IMR-90 (cell line): ENCODE measurements around the gene MUC5B. TPM values are rescaled to one million over a fixed set of nuclear protein-coding genes. Genes with fewer than 3 reads are reported as not detected.
A peak's percentile ranks its signal among the peaks of the same experiment; 100 is the strongest.

ENCODE experiments used
- ATAC-seq: fragments of 200-7000 bp; cut with Tn5 transposase; 2 replicates; pipeline ENCODE4 v1.9.1; 2020; ENCODE audit warnings: low read depth, mild to moderate bottlenecking, moderate library complexity
- BruUV-seq: library from RNA; stranded (reverse); fragments of 400-500 nt; replicated peaks from 2 replicates; lab custom pipeline; 2021; lab: Mats Ljungman, UMichigan
- CTCF ChIA-PET: fragments of 300-600 bp; formaldehyde crosslinking; extraction: SDS; loops from one replicate; lab custom pipeline; 2021; ENCODE audit warnings: antibody characterized with exemption; lab: Yijun Ruan, JAX
- POLR2A ChIA-PET: fragments of 300-600 bp; sonication (Branson Sonifier 250); formaldehyde crosslinking; loops from one replicate; lab custom pipeline; 2022; ENCODE audit warnings: antibody characterized with exemption; ENCODE audit not compliant: unreplicated experiment; lab: Charles Lee
- DNase-seq: peaks from one replicate; pipeline ENCODE4 v3.0.0; 2013
- H2AFZ ChIP-seq: replicated peaks from 2 replicates; pipeline ENCODE3; 2013; ENCODE audit warnings: low read length, mild to moderate bottlenecking; ENCODE audit not compliant: poor library complexity
- H2AK5ac ChIP-seq: 2 replicates; pipeline ENCODE4 v1.6.1; 2013; ENCODE audit warnings: low read depth, low read length, inconsistent platforms
- H2AK9ac ChIP-seq: replicated peaks from 2 replicates; pipeline ENCODE3; 2013; ENCODE audit warnings: mild to moderate bottlenecking, low read depth, low read length, moderate library complexity; ENCODE audit not compliant: poor library complexity
- H2BK120ac ChIP-seq: 2 replicates; pipeline ENCODE4 v1.6.1; 2013; ENCODE audit warnings: low read depth, low read length, inconsistent platforms
- H2BK15ac ChIP-seq: 3 replicates; pipeline ENCODE4 v1.6.1; 2013; ENCODE audit warnings: low read depth, low read length, inconsistent platforms
- H2BK20ac ChIP-seq: 2 replicates; pipeline ENCODE4 v1.6.1; 2013; ENCODE audit warnings: low read depth, mild to moderate bottlenecking, inconsistent platforms, low read length, moderate library complexity
- H2BK5ac ChIP-seq: 2 replicates; pipeline ENCODE4 v1.6.1; 2013; ENCODE audit warnings: mild to moderate bottlenecking, low read depth, low read length, inconsistent platforms; ENCODE audit not compliant: poor library complexity, severe bottlenecking
- H3K14ac ChIP-seq: replicated peaks from 2 replicates; pipeline ENCODE4 v1.6.1; 2013; ENCODE audit warnings: low read depth, low read length, inconsistent platforms
- H3K18ac ChIP-seq: 2 replicates; pipeline ENCODE4 v1.6.1; 2013; ENCODE audit warnings: low read depth, low read length, control low read depth
- H3K23ac ChIP-seq: 2 replicates; pipeline ENCODE4 v1.6.1; 2013; ENCODE audit warnings: low read depth, low read length, inconsistent platforms
- H3K27ac ChIP-seq: 2 replicates; pipeline ENCODE4 v1.5.1; 2013; ENCODE audit warnings: mild to moderate bottlenecking, control low read depth, low read length; ENCODE audit not compliant: insufficient read depth
- H3K27me3 ChIP-seq: 2 replicates; pipeline ENCODE4 v1.6.1; 2013; ENCODE audit warnings: low read length; ENCODE audit not compliant: control insufficient read depth, insufficient read depth
- H3K36me3 ChIP-seq: 2 replicates; pipeline ENCODE4 v1.6.1; 2013; ENCODE audit warnings: low read length, mixed read lengths; ENCODE audit not compliant: control insufficient read depth, insufficient read depth
- H3K4ac ChIP-seq: 2 replicates; pipeline ENCODE4 v1.6.1; 2013; ENCODE audit warnings: low read depth, low read length, inconsistent platforms
- H3K4me1 ChIP-seq: 2 replicates; pipeline ENCODE4 v1.6.1; 2013; ENCODE audit warnings: low read length, mixed read lengths; ENCODE audit not compliant: control insufficient read depth, insufficient read depth
- H3K4me2 ChIP-seq: 2 replicates; pipeline ENCODE4 v1.6.1; 2013; ENCODE audit warnings: low read depth, mild to moderate bottlenecking, control low read depth, low read length, moderate library complexity
- H3K4me3 ChIP-seq: 2 replicates; pipeline ENCODE4 v1.5.1; 2013; ENCODE audit warnings: low read depth, mild to moderate bottlenecking, control low read depth, low read length, moderate library complexity; ENCODE audit not compliant: insufficient read depth
- H3K56ac ChIP-seq: 2 replicates; pipeline ENCODE4 v1.6.1; 2013; ENCODE audit warnings: low read length, inconsistent platforms; ENCODE audit not compliant: insufficient read depth; ENCODE audit errors: extremely low read depth
- H3K79me1 ChIP-seq, 2 experiments: 2 replicates each; pipeline ENCODE4 v1.6.1; 2013; ENCODE audit warnings: low read length in 2 of 2, inconsistent platforms in 1 of 2, low read depth in 1 of 2
- H3K9ac ChIP-seq: 2 replicates; pipeline ENCODE4 v1.6.1; 2013; ENCODE audit warnings: low read depth, low read length, control low read depth
- H3K9me1 ChIP-seq: 2 replicates; pipeline ENCODE4 v1.6.1; 2013; ENCODE audit warnings: low read length, inconsistent platforms; ENCODE audit not compliant: insufficient read depth
- H3K9me3 ChIP-seq: 2 replicates; pipeline ENCODE4 v1.6.1; 2013; ENCODE audit warnings: low read length; ENCODE audit not compliant: control insufficient read depth, insufficient read depth
- H4K20me1 ChIP-seq: 2 replicates; pipeline ENCODE4 v1.6.1; 2013; ENCODE audit warnings: low read length, inconsistent platforms; ENCODE audit not compliant: insufficient read depth
- H4K5ac ChIP-seq: 2 replicates; pipeline ENCODE4 v1.6.1; 2013; ENCODE audit warnings: mild to moderate bottlenecking, low read depth, low read length, control low read depth
- H4K8ac ChIP-seq, 2 experiments: 2 replicates each; pipeline ENCODE4 v1.6.1; 2013; ENCODE audit warnings: low read depth in 2 of 2, low read length in 2 of 2, control low read depth in 1 of 2, inconsistent platforms in 1 of 2
- H4K91ac ChIP-seq: 2 replicates; pipeline ENCODE4 v1.6.1; 2013; ENCODE audit warnings: low read depth, low read length, inconsistent platforms; ENCODE audit not compliant: insufficient read depth
- BHLHE40 ChIP-seq: fragments of 150-350 bp; IDR thresholded peaks from 2 replicates; pipeline ENCODE4 v1.6.1; 2016; ENCODE audit warnings: mild to moderate bottlenecking, low read depth, low read length
- CEBPB ChIP-seq: IDR thresholded peaks from 2 replicates; pipeline ENCODE4 v1.6.1; 2012; ENCODE audit warnings: low read depth, low read length, improper control_type of control experiment
- CHD1 ChIP-seq: IDR thresholded peaks from 2 replicates; pipeline ENCODE4 v1.6.1; 2012; ENCODE audit warnings: low read depth, low read length, improper control_type of control experiment
- FOS ChIP-seq: fragments of 150-350 bp; IDR thresholded peaks from 2 replicates; pipeline ENCODE4 v1.6.1; 2016; ENCODE audit warnings: low read depth, low read length
- MAFK ChIP-seq: IDR thresholded peaks from 2 replicates; pipeline ENCODE4 v1.6.1; 2012; ENCODE audit warnings: low read depth, low read length, improper control_type of control experiment
- MAZ ChIP-seq: IDR thresholded peaks from 2 replicates; pipeline ENCODE4 v1.6.1; 2012; ENCODE audit warnings: low read depth, mild to moderate bottlenecking, low read length, improper control_type of control experiment, moderate library complexity, borderline replicate concordance
- MXI1 ChIP-seq: IDR thresholded peaks from 2 replicates; pipeline ENCODE4 v1.6.1; 2012; ENCODE audit warnings: low read depth, mild to moderate bottlenecking, low read length, moderate library complexity, borderline replicate concordance
- NFE2L2 ChIP-seq: fragments of 150-350 bp; IDR thresholded peaks from 2 replicates; pipeline ENCODE4 v1.6.1; 2016; ENCODE audit warnings: low read depth, mild to moderate bottlenecking, low read length
- POLR2A ChIP-seq: IDR thresholded peaks from 2 replicates; pipeline ENCODE4 v1.6.1; 2012; ENCODE audit warnings: mild to moderate bottlenecking, low read depth, low read length
- RAD21 ChIP-seq: IDR thresholded peaks from 2 replicates; pipeline ENCODE4 v1.6.1; 2012; ENCODE audit warnings: low read length, improper control_type of control experiment
- RCOR1 ChIP-seq: IDR thresholded peaks from 2 replicates; pipeline ENCODE4 v1.6.1; 2012; ENCODE audit warnings: mild to moderate bottlenecking, low read length, improper control_type of control experiment; ENCODE audit not compliant: insufficient replicate concordance
- RFX5 ChIP-seq: IDR thresholded peaks from 2 replicates; pipeline ENCODE4 v1.8.0; 2012; ENCODE audit warnings: low read depth, mild to moderate bottlenecking, low read length, moderate library complexity
- SMC3 ChIP-seq: fragments of 150-350 bp; IDR thresholded peaks from 2 replicates; pipeline ENCODE4 v1.6.1; 2016; ENCODE audit warnings: low read depth, mild to moderate bottlenecking, antibody characterized with exemption, low read length, moderate library complexity
- WGBS, 2 experiments: methylation state at CpG; one replicate each; pipeline versions ENCODE4 v1.1.5 to v1.1.7; 2013; ENCODE audit warnings: missing lambda C conversion rate in 2 of 2; ENCODE audit not compliant: insufficient read length in 1 of 2; ENCODE audit errors: extremely low coverage in 2 of 2; 5-methylcytosine and 5-hydroxymethylcytosine counted together
- dilution Hi-C: fragments of 300-500 bp; cut with HindIII; formaldehyde crosslinking; loops from one replicate; pipeline ENCODE4 v1.14.3; 2018; ENCODE audit warnings: low sequenced_read_pairs; ENCODE audit not compliant: unreplicated experiment
- in situ Hi-C: fragments of 300-500 bp; cut with MboI; formaldehyde crosslinking; loops from 3 replicates; pipeline ENCODE4 v1.14.3; 2019; ENCODE audit warnings: low sequenced_read_pairs, inconsistent platforms, mixed read lengths
- intact Hi-C: fragments of 100-400 bp; cut with micrococcal nuclease; formaldehyde crosslinking; loops from 2 replicates; pipeline ENCODE4 v1.10.0; 2022
- polyA plus RNA-seq, 3 experiments: library from polyadenylated mRNA; depleted of rRNA; stranded (reverse); fragments of >200 nt; gene quantifications; 2 replicates each; pipeline ENCODE4 v1.2.3, GENCODE V29; 2012; ENCODE audit warnings: low replicate concordance in 1 of 3
- total RNA-seq: library from RNA; depleted of rRNA; stranded (reverse); fragments of >200 nt; gene quantifications from 2 replicates; pipeline ENCODE4 v1.2.3, GENCODE V29; 2012
- TF ChIP-seq, protein P1 (sequence below): fragments of 150-350 bp; IDR thresholded peaks from 2 replicates; pipeline ENCODE4 v1.6.1; 2016; ENCODE audit warnings: low read depth, mild to moderate bottlenecking, low read length, moderate library complexity, borderline replicate concordance
- TF ChIP-seq, protein P2 (sequence below): conservative IDR thresholded peaks from 2 replicates; pipeline ENCODE4 v1.5.1; 2012; ENCODE audit warnings: mild to moderate bottlenecking, low read depth, low read length, improper control_type of control experiment
- TF ChIP-seq, protein P3 (sequence below): fragments of 150-350 bp; IDR thresholded peaks from 2 replicates; pipeline ENCODE4 v1.6.1; 2017; ENCODE audit warnings: mild to moderate bottlenecking, antibody characterized with exemption, low read length, low read depth

Gene MUC5B
- total and polyA plus RNA-seq, 2 of the 4 experiments (the other 2 are of a cell fraction): not detected

DNA sequence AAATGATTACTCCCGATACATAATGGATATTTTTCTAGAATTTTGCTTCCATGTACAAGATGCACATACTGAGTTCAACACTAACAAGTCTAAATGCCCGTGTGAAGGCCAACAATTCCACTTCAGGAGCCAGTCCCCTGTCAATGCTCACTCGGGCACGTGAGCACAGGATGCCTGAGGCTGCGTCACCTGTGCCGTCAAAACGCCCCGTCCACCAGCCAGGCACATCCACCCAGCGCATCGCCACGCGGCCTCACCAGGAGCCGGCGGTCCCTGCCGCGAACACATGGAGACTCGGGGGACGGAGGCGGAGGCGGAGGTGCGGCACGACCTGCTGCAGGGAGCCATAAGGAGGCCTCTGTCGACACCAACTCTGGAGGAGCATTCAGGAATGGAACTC is 76.8 kb downstream of the MUC5B start:
- Histone ChIP-seq H4K91ac (no peak overlapping the region), H2AFZ (no peak overlapping the region), H4K8ac (no peak overlapping the region), H4K5ac (no peak overlapping the region), H3K56ac (no peak overlapping the region), H3K4ac (no peak overlapping the region), H2AK5ac (no peak overlapping the region), H3K79me1 (peaks cover 6 to 82% of the 10 kb centered on the region in 2 experiments), H2BK5ac (no peak overlapping the region), H3K23ac (no peak overlapping the region), H3K18ac (no peak overlapping the region), H4K20me1 (peaks cover 74% of the 10 kb centered on the region), H3K4me1 (peaks cover 8% of the 10 kb centered on the region), H2BK15ac (no peak overlapping the region), H3K9ac (no peak overlapping the region), H2BK20ac (no peak overlapping the region), H3K14ac (no peak overlapping the region), H3K27me3 (no peaks in the 10 kb centered on the region), H2BK120ac (no peak overlapping the region), H3K4me2 (no peak overlapping the region), H3K9me3 (no peaks in the 10 kb centered on the region), H2AK9ac (peak overlapping the region; percentile 39), H3K4me3 (no peak overlapping the region), H3K36me3 (peaks cover 16% of the 10 kb centered on the region), H3K27ac (no peak overlapping the region), H3K9me1 (peaks cover 5% of the 10 kb centered on the region)
- in situ Hi-C loops (no loop called here), dilution Hi-C loops (no loop called here), intact Hi-C loops (no loop called here)
- TF ChIP-seq MAFK (no peak), RCOR1 (no peak), FOS (no peak), POLR2A (no peak), RAD21 (no peak), CHD1 (no peak), CEBPB (no peak), BHLHE40 (no peak), MXI1 (no peak), RFX5 (no peak), MAZ (no peak), SMC3 (no peak), NFE2L2 (no peak)
- TF ChIP-seq, protein P1, sequence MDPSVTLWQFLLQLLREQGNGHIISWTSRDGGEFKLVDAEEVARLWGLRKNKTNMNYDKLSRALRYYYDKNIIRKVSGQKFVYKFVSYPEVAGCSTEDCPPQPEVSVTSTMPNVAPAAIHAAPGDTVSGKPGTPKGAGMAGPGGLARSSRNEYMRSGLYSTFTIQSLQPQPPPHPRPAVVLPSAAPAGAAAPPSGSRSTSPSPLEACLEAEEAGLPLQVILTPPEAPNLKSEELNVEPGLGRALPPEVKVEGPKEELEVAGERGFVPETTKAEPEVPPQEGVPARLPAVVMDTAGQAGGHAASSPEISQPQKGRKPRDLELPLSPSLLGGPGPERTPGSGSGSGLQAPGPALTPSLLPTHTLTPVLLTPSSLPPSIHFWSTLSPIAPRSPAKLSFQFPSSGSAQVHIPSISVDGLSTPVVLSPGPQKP: no peak
- TF ChIP-seq, protein P2, sequence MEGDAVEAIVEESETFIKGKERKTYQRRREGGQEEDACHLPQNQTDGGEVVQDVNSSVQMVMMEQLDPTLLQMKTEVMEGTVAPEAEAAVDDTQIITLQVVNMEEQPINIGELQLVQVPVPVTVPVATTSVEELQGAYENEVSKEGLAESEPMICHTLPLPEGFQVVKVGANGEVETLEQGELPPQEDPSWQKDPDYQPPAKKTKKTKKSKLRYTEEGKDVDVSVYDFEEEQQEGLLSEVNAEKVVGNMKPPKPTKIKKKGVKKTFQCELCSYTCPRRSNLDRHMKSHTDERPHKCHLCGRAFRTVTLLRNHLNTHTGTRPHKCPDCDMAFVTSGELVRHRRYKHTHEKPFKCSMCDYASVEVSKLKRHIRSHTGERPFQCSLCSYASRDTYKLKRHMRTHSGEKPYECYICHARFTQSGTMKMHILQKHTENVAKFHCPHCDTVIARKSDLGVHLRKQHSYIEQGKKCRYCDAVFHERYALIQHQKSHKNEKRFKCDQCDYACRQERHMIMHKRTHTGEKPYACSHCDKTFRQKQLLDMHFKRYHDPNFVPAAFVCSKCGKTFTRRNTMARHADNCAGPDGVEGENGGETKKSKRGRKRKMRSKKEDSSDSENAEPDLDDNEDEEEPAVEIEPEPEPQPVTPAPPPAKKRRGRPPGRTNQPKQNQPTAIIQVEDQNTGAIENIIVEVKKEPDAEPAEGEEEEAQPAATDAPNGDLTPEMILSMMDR: no peak
- TF ChIP-seq, protein P3, sequence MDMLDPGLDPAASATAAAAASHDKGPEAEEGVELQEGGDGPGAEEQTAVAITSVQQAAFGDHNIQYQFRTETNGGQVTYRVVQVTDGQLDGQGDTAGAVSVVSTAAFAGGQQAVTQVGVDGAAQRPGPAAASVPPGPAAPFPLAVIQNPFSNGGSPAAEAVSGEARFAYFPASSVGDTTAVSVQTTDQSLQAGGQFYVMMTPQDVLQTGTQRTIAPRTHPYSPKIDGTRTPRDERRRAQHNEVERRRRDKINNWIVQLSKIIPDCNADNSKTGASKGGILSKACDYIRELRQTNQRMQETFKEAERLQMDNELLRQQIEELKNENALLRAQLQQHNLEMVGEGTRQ: no peak
- ATAC-seq (no peak), DNase-seq (no peak)
- POLR2A ChIA-PET: no interaction called here
- 93% methylated on average over 3 of the region's 23 CpGs; no CpG with 5 or more reads in 1 of the 2 experiments for WGBS, 2 experiments
- CTCF ChIA-PET: interaction anchor here (0.6 kb wide), 1 partner anchor 10 kb away, joined by 3 read pairs; the partner anchor contains the start of gene TOLLIP
- no TSS peak for BruUV-seq
